Erythroblast (primary cell): Measurements from ENCODE around the gene MUTYH.
"Not testable (repeated sequence)": the region's sequence is repeated elsewhere in the genome, so short reads cannot be mapped to it uniquely, and the experiment has no call there.

Source experiments
- GATA1 ChIP-seq: IDR thresholded peaks from 2 replicates; pipeline ENCODE4 v1.6.1; 2011; ENCODE audit warnings: low read depth, mild to moderate bottlenecking, control low read depth, low read length, moderate library complexity
- POLR2A ChIP-seq: IDR thresholded peaks from 2 replicates; pipeline ENCODE4 v1.6.1; 2011; ENCODE audit warnings: mild to moderate bottlenecking, low read length

DNA sequence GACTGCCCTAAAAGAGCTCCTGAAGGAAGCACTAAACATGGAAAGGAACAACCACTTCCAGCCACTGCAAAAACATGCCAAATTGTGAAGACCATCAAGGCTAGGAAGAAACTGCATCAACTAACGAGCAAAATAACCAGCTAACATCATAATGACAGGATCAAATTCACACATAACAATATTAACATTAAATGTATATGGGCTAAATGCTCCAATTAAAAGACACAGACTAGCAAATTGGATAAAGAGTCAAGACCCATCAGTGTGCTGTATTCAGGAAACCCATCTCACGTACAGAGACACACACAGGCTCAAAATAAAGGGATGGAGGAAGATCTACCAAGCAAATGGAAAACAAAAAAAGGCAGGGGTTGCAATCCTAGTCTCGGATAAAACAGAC is 53.7 kb downstream of the MUTYH start:
- TF ChIP-seq POLR2A, GATA1: not testable (repeated sequence)
